Ishikawa (cell line): ENCODE results near the gene PDSS2.

Experiments
- CEBPB ChIP-seq: IDR thresholded peaks from 2 replicates; pipeline ENCODE4 v1.6.1; 2012
- CREB1 ChIP-seq: IDR thresholded peaks from 2 replicates; pipeline ENCODE4 v1.6.1; 2012; ENCODE audit warnings: low read depth
- EGR1 ChIP-seq: IDR thresholded peaks from 2 replicates; pipeline ENCODE4 v1.6.1; 2012
- EP300 ChIP-seq: IDR thresholded peaks from 2 replicates; pipeline ENCODE4 v1.6.1; 2012; ENCODE audit warnings: borderline replicate concordance
- FOXM1 ChIP-seq: IDR thresholded peaks from 2 replicates; pipeline ENCODE4 v1.6.1; 2012; ENCODE audit warnings: low read depth, borderline replicate concordance
- MAX ChIP-seq: IDR thresholded peaks from 2 replicates; pipeline ENCODE4 v1.6.1; 2012
- NFIC ChIP-seq: IDR thresholded peaks from 2 replicates; pipeline ENCODE4 v1.6.1; 2012
- RAD21 ChIP-seq: IDR thresholded peaks from 2 replicates; pipeline ENCODE4 v1.6.1; 2012; ENCODE audit warnings: low read depth
- REST ChIP-seq: IDR thresholded peaks from 2 replicates; pipeline ENCODE4 v1.6.1; 2012; ENCODE audit warnings: low read depth, mild to moderate bottlenecking
- TAF1 ChIP-seq: IDR thresholded peaks from 2 replicates; pipeline ENCODE4 v1.6.1; 2012; ENCODE audit warnings: low read depth, mild to moderate bottlenecking
- TCF12 ChIP-seq: IDR thresholded peaks from 2 replicates; pipeline ENCODE4 v1.6.1; 2012; ENCODE audit warnings: low read depth
- TEAD4 ChIP-seq: IDR thresholded peaks from 2 replicates; pipeline ENCODE4 v1.6.1; 2012
- USF1 ChIP-seq: IDR thresholded peaks from 2 replicates; pipeline ENCODE4 v1.6.1; 2012
- YY1 ChIP-seq: IDR thresholded peaks from 2 replicates; pipeline ENCODE4 v1.6.1; 2012; ENCODE audit warnings: low read depth
- ZBTB7A ChIP-seq: IDR thresholded peaks from 2 replicates; pipeline ENCODE4 v1.6.1; 2012; ENCODE audit warnings: low read depth

The PDSS2 gene

DNA sequence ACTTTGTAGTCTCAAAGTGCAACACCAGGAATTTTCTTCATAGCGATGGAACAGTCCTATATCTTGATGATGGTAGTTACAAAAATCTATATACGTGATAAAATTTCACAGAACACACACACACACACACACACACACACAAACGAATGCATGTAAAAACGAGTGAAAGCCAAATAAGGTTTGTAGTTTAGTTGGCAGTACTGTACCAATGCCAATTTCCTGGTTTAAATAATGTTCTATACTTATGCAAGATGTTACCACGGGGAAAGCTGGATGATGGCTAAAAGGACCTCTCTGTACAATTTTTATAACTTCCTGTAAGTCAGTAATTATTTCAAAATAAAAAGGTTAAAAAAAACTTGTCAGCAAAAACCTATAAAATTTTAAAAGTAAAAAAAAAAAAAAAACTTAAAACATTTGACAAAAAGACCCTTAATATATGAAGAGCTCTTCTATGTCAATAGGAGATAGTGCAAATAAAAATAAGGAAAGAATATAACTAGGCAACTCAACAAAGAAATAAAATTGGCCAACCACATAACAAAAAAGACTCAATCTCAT lies 37.6 kb downstream of the PDSS2 start:
- TF ChIP-seq RAD21 (no peak), CEBPB (no peak), YY1 (no peak), CREB1 (no peak), ZBTB7A (no peak), USF1 (no peak), EGR1 (no peak), REST (no peak), TCF12 (no peak), EP300 (no peak)

- no peak for TF ChIP-seq FOXM1
- TF ChIP-seq RAD21: no peak
- no peak for TF ChIP-seq MAX
- TF ChIP-seq EP300: no peak
- no peak for TF ChIP-seq TAF1
- TF ChIP-seq TCF12: no peak
- TF ChIP-seq TEAD4: no peak
- no peak for TF ChIP-seq ZBTB7A
- no peak for TF ChIP-seq USF1
- no peak for TF ChIP-seq CREB1
- TF ChIP-seq EGR1: no peak
- no peak for TF ChIP-seq CEBPB
- TF ChIP-seq YY1: no peak
Observed at GRCh38 chr6:107419733-107420132, 39.6 kb downstream of the PDSS2 start.

DNA sequence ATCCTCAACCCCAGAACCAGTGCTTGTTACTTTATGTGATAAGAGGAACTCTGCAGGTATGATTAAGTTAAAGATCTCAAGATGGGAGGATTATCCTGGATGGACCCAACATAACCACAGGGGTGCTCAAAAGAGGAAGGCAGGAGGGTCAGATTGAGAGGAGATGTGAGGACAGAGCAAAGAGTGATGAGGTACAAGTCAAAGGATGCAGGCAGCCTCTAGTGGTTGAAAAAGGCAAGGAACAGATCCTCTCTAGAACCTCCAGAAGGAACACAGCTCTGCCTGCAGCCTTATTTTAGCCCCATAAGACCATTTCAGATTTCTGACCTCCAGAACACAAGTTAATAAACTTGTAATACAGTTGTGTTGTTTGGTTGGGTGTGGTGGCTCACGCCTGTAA lies 41.2 kb downstream of the PDSS2 start:
- TF ChIP-seq CREB1 (no peak), USF1 (no peak), RAD21 (no peak), MAX (no peak), YY1 (no peak), NFIC (no peak), TEAD4 (no peak), FOXM1 (no peak), EP300 (no peak), CEBPB (no peak), EGR1 (no peak), TCF12 (no peak), TAF1 (no peak), ZBTB7A (no peak), REST (no peak)

DNA sequence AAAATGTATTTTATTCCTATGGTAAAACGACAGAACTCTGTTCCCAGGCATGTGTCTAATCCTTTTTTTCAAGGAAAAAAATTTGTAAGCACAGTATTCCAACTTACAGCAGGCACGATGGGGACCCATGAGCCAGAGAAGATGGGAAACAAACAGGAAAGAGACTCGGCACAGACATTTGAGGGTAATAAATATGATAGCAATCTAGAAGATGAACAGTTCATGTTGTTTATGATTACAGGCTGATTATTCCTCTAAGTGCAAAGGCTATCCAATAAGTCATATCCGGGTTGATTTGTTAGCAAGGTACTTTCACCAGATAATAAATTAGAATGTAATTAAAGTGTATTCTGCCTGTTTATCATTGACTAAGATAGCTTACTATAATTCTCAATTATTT lies 43.2 kb downstream of the PDSS2 start:
- TF ChIP-seq EGR1: no peak
- no peak for TF ChIP-seq MAX

DNA sequence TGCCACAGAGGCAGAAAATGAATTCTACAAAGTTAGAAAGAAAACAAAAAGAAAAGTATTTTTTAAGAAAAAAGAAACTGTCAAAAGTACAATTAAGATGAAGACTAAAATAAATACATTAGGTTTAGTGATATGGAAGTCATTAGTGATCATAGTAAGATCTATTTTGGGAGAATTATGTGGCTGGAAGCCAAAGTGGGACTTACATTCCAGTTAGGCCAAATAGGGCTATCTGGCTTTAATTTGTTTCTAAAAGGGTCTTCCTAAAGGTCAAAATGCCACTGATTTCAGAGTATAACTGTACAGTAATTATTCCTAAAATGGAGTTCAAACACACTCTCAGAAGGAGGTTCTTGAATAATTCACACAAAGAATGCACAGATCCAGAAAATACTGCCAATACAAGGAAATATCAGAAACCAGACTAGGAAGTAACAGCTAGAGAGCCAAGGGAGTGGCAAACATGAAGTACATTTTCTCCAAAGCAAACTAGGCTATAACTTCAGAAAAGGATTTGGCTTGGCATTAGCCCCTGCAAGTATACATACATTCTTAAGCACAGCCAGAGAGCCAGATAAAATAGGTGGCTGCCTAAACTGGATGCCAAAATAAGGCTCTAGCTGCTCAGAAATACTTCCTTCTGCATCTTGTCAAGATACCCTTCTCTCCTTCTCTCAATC lies 45.3 kb downstream of the PDSS2 start:
- TF ChIP-seq TCF12 (no peak), FOXM1 (no peak), TEAD4 (no peak), TAF1 (no peak), CEBPB (no peak), EP300 (no peak), YY1 (no peak), EGR1 (no peak), REST (no peak), CREB1 (no peak), RAD21 (no peak), MAX (no peak), ZBTB7A (no peak), USF1 (no peak), NFIC (no peak)
